Ramos (cell line): ENCODE results near the gene NPHP4.

Experiments used
- in situ Hi-C: fragments of 300-500 bp; cut with MboI; formaldehyde crosslinking; loops from one replicate; pipeline ENCODE4 v1.14.3; 2022; ENCODE audit warnings: low sequenced_read_pairs; ENCODE audit not compliant: unreplicated experiment

The NPHP4 gene

GRCh38 chr1:5886541-5887348 lies 105.5 kb downstream of the NPHP4 start:
- in situ Hi-C loops = no loop called here

GRCh38 chr1:5886140-5886483 lies 106.1 kb downstream of the NPHP4 start:
- in situ Hi-C loops = no loop called here

GRCh38 chr1:5885471-5886139 lies 106.6 kb downstream of the NPHP4 start:
- in situ Hi-C loops = no loop called here

GRCh38 chr1:5884110-5884509 lies 108.1 kb downstream of the NPHP4 start:
- in situ Hi-C loops = no loop called here

- in situ Hi-C loops = no loop called here
Measured at GRCh38 chr1:5883129-5884048, 108.8 kb downstream of the NPHP4 start.

GRCh38 chr1:5882367-5883128 lies 109.7 kb downstream of the NPHP4 start:
- in situ Hi-C loops = no loop called here

- in situ Hi-C loops = no loop called here
Measured at GRCh38 chr1:5881526-5882222, 110.6 kb downstream of the NPHP4 start.

- in situ Hi-C loops = no loop called here
Measured at GRCh38 chr1:5880630-5881405, 111.4 kb downstream of the NPHP4 start.

- in situ Hi-C loops = no loop called here
Measured at GRCh38 chr1:5879421-5879820, 112.8 kb downstream of the NPHP4 start.

GRCh38 chr1:5878971-5879370 lies 113.3 kb downstream of the NPHP4 start:
- in situ Hi-C loops = no loop called here

GRCh38 chr1:5877683-5878530 lies 114.3 kb downstream of the NPHP4 start:
- in situ Hi-C loops = no loop called here

- in situ Hi-C loops = no loop called here
Measured at GRCh38 chr1:5877001-5877400, 115.2 kb downstream of the NPHP4 start.

GRCh38 chr1:5876094-5876650 lies 116.1 kb downstream of the NPHP4 start:
- in situ Hi-C loops = no loop called here

- in situ Hi-C loops = no loop called here
Measured at GRCh38 chr1:5875345-5875910, 116.8 kb downstream of the NPHP4 start.

- in situ Hi-C loops = no loop called here
Measured at GRCh38 chr1:5874416-5875110, 117.7 kb downstream of the NPHP4 start.

GRCh38 chr1:5873556-5873955 lies 118.7 kb downstream of the NPHP4 start:
- in situ Hi-C loops = no loop called here

- in situ Hi-C loops = no loop called here
Measured at GRCh38 chr1:5872886-5873285, 119.3 kb downstream of the NPHP4 start.
